GM23338 (cell line): ENCODE measurements around the gene TUBB3.

Source experiments
- CREB1 ChIP-seq: fragments of 250-450 bp; sonication (Bioruptor Pico); IDR thresholded peaks from 2 replicates; pipeline ENCODE4 v1.5.0; 2020; ENCODE audit warnings: low read depth, mild to moderate bottlenecking, moderate library complexity
- EZH2 ChIP-seq: fragments of 200-600 bp; sonication (generic); IDR thresholded peaks from one replicate; pipeline ENCODE4 v1.8.0; 2017; ENCODE audit warnings: antibody characterized with exemption, mild to moderate bottlenecking, low read depth; ENCODE audit not compliant: unreplicated experiment
- EZH2phosphoT487 ChIP-seq: fragments of 200-600 bp; sonication (generic); IDR thresholded peaks from one replicate; pipeline ENCODE4 v1.8.1; 2018; ENCODE audit warnings: antibody characterized with exemption; ENCODE audit not compliant: unreplicated experiment
- NANOG ChIP-seq: IDR thresholded peaks from 2 replicates; pipeline ENCODE4 v1.6.1; 2016; ENCODE audit warnings: antibody characterized with exemption, borderline replicate concordance
- POLR2AphosphoS5 ChIP-seq: IDR thresholded peaks from 2 replicates; pipeline ENCODE4 v1.6.1; 2016; ENCODE audit warnings: antibody characterized with exemption, low read depth
- STAT1 ChIP-seq: IDR thresholded peaks from one replicate; pipeline ENCODE4 v1.6.1; 2016; ENCODE audit warnings: antibody characterized with exemption; ENCODE audit not compliant: unreplicated experiment
- ZNF114 ChIP-seq: fragments of 250-450 bp; sonication (Bioruptor Pico); IDR thresholded peaks from 2 replicates; pipeline ENCODE4 v1.5.0; 2020; ENCODE audit warnings: mild to moderate bottlenecking, moderate library complexity
- ZNF331 ChIP-seq: fragments of 250-450 bp; sonication (Bioruptor Pico); IDR thresholded peaks from 2 replicates; pipeline ENCODE4 v1.5.0; 2020; ENCODE audit warnings: low read depth, mild to moderate bottlenecking, moderate library complexity
- TF ChIP-seq, protein P1 (sequence below), 2 experiments: fragments of 200-600 bp in 1 of 2; sonication (generic) in 1 of 2; conservative IDR thresholded peaks; 2 replicates each; pipeline versions ENCODE4 v1.5.1 to v1.6.1; 2016 to 2017; ENCODE audit warnings: antibody characterized with exemption in 2 of 2, low read depth in 2 of 2, mild to moderate bottlenecking in 2 of 2, moderate library complexity in 1 of 2
- TF ChIP-seq, protein P2 (sequence below): IDR thresholded peaks from one replicate; pipeline ENCODE4 v1.6.1; 2018; ENCODE audit warnings: antibody characterized with exemption; ENCODE audit not compliant: unreplicated experiment
- TF ChIP-seq, protein P3 (sequence below): IDR thresholded peaks from 2 replicates; pipeline ENCODE4 v1.6.1; 2016; ENCODE audit warnings: antibody characterized with exemption

DNA sequence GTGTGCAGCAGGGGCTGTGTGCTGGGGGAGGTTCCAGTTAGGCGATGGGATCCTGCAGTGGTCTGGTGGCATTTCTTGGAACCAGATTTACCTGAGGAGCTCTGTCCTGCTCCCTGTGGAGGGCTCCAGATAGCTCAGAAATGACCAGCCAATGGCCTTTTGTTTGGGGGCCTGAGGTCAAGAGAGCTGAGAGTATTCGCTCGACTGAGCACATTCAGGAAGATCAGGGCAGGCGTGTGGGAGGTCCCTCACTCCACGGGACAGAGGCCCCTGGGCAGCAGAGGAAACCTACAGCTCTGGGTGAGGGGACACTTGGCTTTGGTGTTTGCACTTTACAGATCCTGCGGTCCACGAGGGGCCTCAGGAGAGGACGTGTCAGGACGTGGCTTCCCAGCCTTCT, 43.6 kb downstream of the TUBB3 start:
- TF ChIP-seq, protein P1, sequence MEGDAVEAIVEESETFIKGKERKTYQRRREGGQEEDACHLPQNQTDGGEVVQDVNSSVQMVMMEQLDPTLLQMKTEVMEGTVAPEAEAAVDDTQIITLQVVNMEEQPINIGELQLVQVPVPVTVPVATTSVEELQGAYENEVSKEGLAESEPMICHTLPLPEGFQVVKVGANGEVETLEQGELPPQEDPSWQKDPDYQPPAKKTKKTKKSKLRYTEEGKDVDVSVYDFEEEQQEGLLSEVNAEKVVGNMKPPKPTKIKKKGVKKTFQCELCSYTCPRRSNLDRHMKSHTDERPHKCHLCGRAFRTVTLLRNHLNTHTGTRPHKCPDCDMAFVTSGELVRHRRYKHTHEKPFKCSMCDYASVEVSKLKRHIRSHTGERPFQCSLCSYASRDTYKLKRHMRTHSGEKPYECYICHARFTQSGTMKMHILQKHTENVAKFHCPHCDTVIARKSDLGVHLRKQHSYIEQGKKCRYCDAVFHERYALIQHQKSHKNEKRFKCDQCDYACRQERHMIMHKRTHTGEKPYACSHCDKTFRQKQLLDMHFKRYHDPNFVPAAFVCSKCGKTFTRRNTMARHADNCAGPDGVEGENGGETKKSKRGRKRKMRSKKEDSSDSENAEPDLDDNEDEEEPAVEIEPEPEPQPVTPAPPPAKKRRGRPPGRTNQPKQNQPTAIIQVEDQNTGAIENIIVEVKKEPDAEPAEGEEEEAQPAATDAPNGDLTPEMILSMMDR (conservative IDR thresholded peaks at IDR 0.05; ENCODE audit: low read depth in 2 of 2) = no peak
- TF ChIP-seq EZH2 (no peak), POLR2AphosphoS5 (no peak), EZH2phosphoT487 (no peak), NANOG (no peak), CREB1 (CRISPR knock-in tag) (no peak), ZNF114 (CRISPR knock-in tag) (no peak), STAT1 (no peak), ZNF331 (no peak)
- TF ChIP-seq, protein P2, sequence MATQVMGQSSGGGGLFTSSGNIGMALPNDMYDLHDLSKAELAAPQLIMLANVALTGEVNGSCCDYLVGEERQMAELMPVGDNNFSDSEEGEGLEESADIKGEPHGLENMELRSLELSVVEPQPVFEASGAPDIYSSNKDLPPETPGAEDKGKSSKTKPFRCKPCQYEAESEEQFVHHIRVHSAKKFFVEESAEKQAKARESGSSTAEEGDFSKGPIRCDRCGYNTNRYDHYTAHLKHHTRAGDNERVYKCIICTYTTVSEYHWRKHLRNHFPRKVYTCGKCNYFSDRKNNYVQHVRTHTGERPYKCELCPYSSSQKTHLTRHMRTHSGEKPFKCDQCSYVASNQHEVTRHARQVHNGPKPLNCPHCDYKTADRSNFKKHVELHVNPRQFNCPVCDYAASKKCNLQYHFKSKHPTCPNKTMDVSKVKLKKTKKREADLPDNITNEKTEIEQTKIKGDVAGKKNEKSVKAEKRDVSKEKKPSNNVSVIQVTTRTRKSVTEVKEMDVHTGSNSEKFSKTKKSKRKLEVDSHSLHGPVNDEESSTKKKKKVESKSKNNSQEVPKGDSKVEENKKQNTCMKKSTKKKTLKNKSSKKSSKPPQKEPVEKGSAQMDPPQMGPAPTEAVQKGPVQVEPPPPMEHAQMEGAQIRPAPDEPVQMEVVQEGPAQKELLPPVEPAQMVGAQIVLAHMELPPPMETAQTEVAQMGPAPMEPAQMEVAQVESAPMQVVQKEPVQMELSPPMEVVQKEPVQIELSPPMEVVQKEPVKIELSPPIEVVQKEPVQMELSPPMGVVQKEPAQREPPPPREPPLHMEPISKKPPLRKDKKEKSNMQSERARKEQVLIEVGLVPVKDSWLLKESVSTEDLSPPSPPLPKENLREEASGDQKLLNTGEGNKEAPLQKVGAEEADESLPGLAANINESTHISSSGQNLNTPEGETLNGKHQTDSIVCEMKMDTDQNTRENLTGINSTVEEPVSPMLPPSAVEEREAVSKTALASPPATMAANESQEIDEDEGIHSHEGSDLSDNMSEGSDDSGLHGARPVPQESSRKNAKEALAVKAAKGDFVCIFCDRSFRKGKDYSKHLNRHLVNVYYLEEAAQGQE = no peak
- TF ChIP-seq, protein P3, sequence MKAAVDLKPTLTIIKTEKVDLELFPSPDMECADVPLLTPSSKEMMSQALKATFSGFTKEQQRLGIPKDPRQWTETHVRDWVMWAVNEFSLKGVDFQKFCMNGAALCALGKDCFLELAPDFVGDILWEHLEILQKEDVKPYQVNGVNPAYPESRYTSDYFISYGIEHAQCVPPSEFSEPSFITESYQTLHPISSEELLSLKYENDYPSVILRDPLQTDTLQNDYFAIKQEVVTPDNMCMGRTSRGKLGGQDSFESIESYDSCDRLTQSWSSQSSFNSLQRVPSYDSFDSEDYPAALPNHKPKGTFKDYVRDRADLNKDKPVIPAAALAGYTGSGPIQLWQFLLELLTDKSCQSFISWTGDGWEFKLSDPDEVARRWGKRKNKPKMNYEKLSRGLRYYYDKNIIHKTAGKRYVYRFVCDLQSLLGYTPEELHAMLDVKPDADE = no peak
